ENCODE measurements around the gene EMC10. TPM values are rescaled to one million over a fixed set of nuclear protein-coding genes. Genes with fewer than 3 reads are reported as not detected.

Gene EMC10
- total RNA-seq, 1 donor = 56.5 TPM

DNA sequence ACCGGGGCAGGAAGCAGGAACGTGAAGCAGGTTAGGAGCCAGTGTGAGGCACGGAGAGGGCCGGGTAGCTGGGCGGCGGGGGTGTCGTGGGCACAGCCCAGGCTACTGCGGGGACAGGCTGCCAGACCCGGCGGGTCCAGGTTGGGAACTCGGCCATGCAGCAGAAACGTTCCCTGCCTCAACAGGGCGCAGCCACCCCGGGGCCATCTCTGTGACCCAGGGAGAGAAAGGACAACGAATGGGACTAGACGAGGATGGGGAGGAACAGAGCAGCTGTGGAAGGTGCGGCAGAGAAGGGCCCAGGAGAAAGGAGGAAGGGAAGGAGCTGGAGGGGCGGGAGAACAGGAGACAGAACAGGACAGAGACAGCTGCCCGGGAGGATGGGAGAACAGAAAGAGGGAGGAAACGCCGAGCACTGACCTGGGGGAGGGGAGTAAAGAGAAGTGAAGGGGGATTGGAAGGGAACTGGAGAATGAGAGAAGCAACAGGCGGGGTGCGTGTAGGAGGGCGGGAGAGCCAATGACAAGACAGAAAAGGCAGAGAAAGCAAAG, 13.2 kb downstream of the EMC10 start:
- H3K4me1 ChIP-seq (ENCODE audit: insufficient read depth, low read length) = no peaks in the 10 kb centered on the region
- DNase-seq (ENCODE audit: insufficient read length, low spot score, missing footprints) = no peak
- no peaks in the 10 kb centered on the region for H3K36me3 ChIP-seq (ENCODE audit: insufficient read depth, low read length)
- H3K9me3 ChIP-seq (ENCODE audit: low read depth, low read length) = no peaks in the 10 kb centered on the region
- no peak overlapping the region for H3K4me3 ChIP-seq (ENCODE audit: insufficient read depth, low read length)
- no peak overlapping the region for H2AFZ ChIP-seq (ENCODE audit: low read length)
- H4K20me1 ChIP-seq (ENCODE audit: insufficient read depth, low read length) = peaks cover 9% of the 10 kb centered on the region
- no peak overlapping the region for H3K4me2 ChIP-seq (ENCODE audit: insufficient read depth, low read length)
- H3K27me3 ChIP-seq (ENCODE audit: insufficient read depth, low read length) = peaks cover 26% of the 10 kb centered on the region
- H3K27ac ChIP-seq (ENCODE audit: low read depth, low read length) = no peak overlapping the region
- no peaks in the 10 kb centered on the region for H3K79me2 ChIP-seq (ENCODE audit: insufficient read depth, low read length)
- TF ChIP-seq, protein P1, sequence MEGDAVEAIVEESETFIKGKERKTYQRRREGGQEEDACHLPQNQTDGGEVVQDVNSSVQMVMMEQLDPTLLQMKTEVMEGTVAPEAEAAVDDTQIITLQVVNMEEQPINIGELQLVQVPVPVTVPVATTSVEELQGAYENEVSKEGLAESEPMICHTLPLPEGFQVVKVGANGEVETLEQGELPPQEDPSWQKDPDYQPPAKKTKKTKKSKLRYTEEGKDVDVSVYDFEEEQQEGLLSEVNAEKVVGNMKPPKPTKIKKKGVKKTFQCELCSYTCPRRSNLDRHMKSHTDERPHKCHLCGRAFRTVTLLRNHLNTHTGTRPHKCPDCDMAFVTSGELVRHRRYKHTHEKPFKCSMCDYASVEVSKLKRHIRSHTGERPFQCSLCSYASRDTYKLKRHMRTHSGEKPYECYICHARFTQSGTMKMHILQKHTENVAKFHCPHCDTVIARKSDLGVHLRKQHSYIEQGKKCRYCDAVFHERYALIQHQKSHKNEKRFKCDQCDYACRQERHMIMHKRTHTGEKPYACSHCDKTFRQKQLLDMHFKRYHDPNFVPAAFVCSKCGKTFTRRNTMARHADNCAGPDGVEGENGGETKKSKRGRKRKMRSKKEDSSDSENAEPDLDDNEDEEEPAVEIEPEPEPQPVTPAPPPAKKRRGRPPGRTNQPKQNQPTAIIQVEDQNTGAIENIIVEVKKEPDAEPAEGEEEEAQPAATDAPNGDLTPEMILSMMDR (IDR thresholded peaks at IDR 0.05; ENCODE audit: extremely low read depth, low read depth, low read length) = no peak

DNA sequence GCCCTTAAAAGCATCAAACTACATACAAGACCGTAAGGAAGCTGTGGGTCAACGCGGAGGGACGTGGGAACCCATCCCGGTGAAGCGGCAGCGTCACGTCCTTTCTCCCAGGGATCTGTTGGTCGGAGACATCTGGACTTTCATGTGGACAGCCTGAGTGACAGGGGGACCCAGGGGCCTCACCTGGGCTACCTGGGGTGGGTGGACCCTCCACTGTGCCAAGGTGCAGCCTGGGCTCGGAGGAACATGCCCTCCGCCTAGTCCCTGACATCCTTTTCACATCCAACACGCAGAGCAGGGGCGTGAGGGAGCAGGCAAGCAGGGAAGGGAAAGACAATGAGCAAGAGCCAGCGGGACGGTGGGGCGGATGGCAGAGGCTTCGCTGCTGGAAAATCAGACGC, 14.1 kb downstream of the EMC10 start:
- Histone ChIP-seq H3K4me1 (ENCODE audit: insufficient read depth, low read length) (no peaks in the 10 kb centered on the region), H3K9me3 (ENCODE audit: low read depth, low read length) (no peaks in the 10 kb centered on the region), H3K79me2 (ENCODE audit: insufficient read depth, low read length) (no peaks in the 10 kb centered on the region), H3K4me3 (ENCODE audit: insufficient read depth, low read length) (no peak overlapping the region), H2AFZ (ENCODE audit: low read length) (no peak overlapping the region), H3K27me3 (ENCODE audit: insufficient read depth, low read length) (peaks cover 26% of the 10 kb centered on the region), H4K20me1 (ENCODE audit: insufficient read depth, low read length) (peaks cover 9% of the 10 kb centered on the region), H3K27ac (ENCODE audit: low read depth, low read length) (no peak overlapping the region), H3K36me3 (ENCODE audit: insufficient read depth, low read length) (no peaks in the 10 kb centered on the region), H3K4me2 (ENCODE audit: insufficient read depth, low read length) (no peak overlapping the region)
- DNase-seq (ENCODE audit: insufficient read length, low spot score, missing footprints) = no peak
- TF ChIP-seq, protein P1 (IDR thresholded peaks at IDR 0.05; ENCODE audit: extremely low read depth, low read depth, low read length) = no peak

DNA sequence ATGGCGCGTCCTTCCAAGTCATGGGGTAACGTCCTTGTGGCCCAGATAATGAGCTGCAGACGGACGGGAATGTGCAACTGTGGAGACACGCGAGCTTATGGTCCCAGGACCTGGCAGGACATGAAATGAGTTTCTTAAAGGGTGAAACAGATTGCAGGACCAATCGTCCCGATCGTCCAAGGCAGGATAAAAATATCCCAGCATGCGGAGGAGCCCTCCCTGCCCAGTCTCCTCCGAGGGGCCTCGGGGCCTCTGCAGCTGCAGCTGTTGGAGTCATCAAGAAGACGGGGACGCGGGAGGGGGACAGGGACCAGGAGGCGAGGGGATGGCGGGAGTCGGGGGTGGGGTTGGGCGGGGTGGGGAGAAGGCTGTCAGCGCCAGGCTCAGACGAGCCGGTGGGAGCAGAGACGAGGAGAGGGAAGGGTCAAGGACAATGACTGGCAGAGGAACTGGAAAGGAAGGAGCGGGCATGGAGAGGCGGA, 14.7 kb downstream of the EMC10 start:
- Histone ChIP-seq H4K20me1 (ENCODE audit: insufficient read depth, low read length) (peaks cover 9% of the 10 kb centered on the region), H3K4me3 (ENCODE audit: insufficient read depth, low read length) (no peak overlapping the region), H3K9me3 (ENCODE audit: low read depth, low read length) (no peaks in the 10 kb centered on the region), H3K27ac (ENCODE audit: low read depth, low read length) (no peak overlapping the region), H3K36me3 (ENCODE audit: insufficient read depth, low read length) (no peaks in the 10 kb centered on the region), H2AFZ (ENCODE audit: low read length) (no peak overlapping the region), H3K4me1 (ENCODE audit: insufficient read depth, low read length) (no peaks in the 10 kb centered on the region), H3K79me2 (ENCODE audit: insufficient read depth, low read length) (no peaks in the 10 kb centered on the region), H3K4me2 (ENCODE audit: insufficient read depth, low read length) (no peak overlapping the region), H3K27me3 (ENCODE audit: insufficient read depth, low read length) (peaks cover 26% of the 10 kb centered on the region)
- DNase-seq (ENCODE audit: insufficient read length, low spot score, missing footprints) = no peak
- TF ChIP-seq, protein P1 (IDR thresholded peaks at IDR 0.05; ENCODE audit: extremely low read depth, low read depth, low read length) = no peak

DNA sequence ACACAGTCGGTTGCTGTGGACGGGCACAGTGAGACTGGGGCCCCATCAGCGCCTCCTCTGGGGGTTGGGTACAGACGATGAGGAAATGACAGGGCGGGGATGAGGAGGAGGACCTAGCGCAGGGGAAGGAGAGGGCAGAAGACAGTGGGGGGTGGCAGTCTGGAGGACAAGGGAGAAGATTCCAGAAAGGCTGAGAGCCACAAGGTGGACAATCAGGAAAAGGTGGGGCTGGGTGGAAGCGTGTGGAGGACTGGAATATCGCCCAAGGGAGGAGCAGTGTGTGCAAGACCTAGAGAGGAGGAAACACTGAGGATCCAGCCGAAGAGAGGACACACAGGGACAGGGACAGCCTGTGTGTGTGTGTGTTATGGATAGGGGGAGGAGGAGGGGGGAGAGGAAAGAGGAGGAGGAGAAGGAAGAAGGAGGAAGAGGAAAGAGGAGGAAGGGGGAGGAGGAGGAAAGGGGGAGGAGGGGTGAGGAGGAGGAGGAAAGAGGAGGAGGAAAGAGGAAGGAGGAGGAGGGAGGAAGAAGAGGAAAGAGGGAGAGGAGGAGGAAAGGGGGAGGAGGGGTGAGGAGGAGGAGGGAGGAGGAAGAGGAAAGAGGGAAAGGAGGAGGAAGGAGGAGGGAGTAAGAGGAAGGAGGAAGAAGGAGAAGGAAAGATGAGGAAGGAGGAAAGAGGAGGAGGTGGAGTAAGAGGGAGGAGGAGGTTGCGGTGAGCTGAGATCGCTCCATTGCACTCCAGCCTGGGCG, 16.2 kb downstream of the EMC10 start:
- Histone ChIP-seq H4K20me1 (ENCODE audit: insufficient read depth, low read length) (peaks cover 2% of the 10 kb centered on the region), H3K9me3 (ENCODE audit: low read depth, low read length) (no peaks in the 10 kb centered on the region), H3K4me2 (ENCODE audit: insufficient read depth, low read length) (no peak overlapping the region), H3K79me2 (ENCODE audit: insufficient read depth, low read length) (no peaks in the 10 kb centered on the region), H3K36me3 (ENCODE audit: insufficient read depth, low read length) (no peaks in the 10 kb centered on the region), H3K27me3 (ENCODE audit: insufficient read depth, low read length) (peaks cover 17% of the 10 kb centered on the region), H3K4me1 (ENCODE audit: insufficient read depth, low read length) (no peaks in the 10 kb centered on the region), H3K4me3 (ENCODE audit: insufficient read depth, low read length) (no peak overlapping the region), H2AFZ (ENCODE audit: low read length) (no peak overlapping the region), H3K27ac (ENCODE audit: low read depth, low read length) (no peak overlapping the region)
- no peak for DNase-seq (ENCODE audit: insufficient read length, low spot score, missing footprints)
- TF ChIP-seq, protein P1 (IDR thresholded peaks at IDR 0.05; ENCODE audit: extremely low read depth, low read depth, low read length) = no peak
